ENCODE data around the gene TAF4. TPM values are rescaled to one million over a fixed set of nuclear protein-coding genes. Genes with fewer than 3 reads are reported as not detected.

Gene TAF4
- total and polyA plus RNA-seq, 2 donors (not counting 3 experiments of a cell fraction or from before 2014, with no cell fraction given), result 6.1 to 19.5 TPM

DNA sequence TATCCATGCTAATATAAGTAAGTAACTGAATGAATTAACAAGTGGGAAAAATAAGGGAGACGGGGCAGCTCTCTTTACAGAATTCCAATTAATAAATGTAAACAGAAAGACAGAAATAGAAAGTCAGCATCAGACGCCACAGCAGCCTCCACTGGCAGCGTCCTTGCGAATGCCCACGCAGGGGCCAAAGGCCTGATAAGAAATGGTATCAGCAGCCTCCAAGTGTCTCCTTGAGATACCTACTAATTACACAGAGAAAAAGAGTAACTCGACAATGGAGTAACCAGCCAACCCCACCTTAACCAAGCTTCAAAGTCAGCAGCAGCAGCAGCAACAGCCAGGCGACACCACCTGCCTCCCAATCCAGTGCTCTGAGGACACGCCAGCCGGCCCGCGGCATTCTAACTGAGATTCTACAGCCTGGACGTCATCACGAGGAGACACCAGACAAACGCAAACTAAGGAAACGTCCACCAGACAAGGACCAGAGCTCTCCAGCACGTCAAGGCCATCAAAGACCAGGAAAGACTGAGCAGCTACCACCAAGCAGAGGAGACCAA, 78.8 kb downstream of the TAF4 start:
- H4K20me1 ChIP-seq (replicated peaks; ENCODE audit: control insufficient read depth, extremely low read depth, insufficient read depth, low read length), result no peaks in the 10 kb centered on the region
- H3K4me3 ChIP-seq (replicated peaks in 1 of 3; ENCODE audit: insufficient read depth in 1 of 3, low read depth in 1 of 3, low read length in 3 of 3), result no peak overlapping the region
- no peak for FAIRE-seq
- no peak overlapping the region for H3K9ac ChIP-seq (replicated peaks; ENCODE audit: extremely low read depth, insufficient read depth, low read length)
- H2AFZ ChIP-seq (ENCODE audit: low read depth, low read length), result no peak overlapping the region
- TF ChIP-seq GATA2 (IDR thresholded peaks at IDR 0.05; ENCODE audit: insufficient read depth, insufficient read length, low read depth, low read length) (no peak), EZH2 (IDR thresholded peaks at IDR 0.05; ENCODE audit: borderline replicate concordance, low read depth, low read length, severe bottlenecking) (no peak), POLR2A (IDR thresholded peaks at IDR 0.05; ENCODE audit: low read depth, low read length) (no peak), FOS (IDR thresholded peaks at IDR 0.05; ENCODE audit: borderline replicate concordance, insufficient read depth, low read length) (no peak), MYC (IDR thresholded peaks at IDR 0.05; ENCODE audit: low read depth, low read length) (no peak), JUN (IDR thresholded peaks at IDR 0.05; ENCODE audit: borderline replicate concordance, insufficient read depth, insufficient read length, low read depth) (no peak), POLR2AphosphoS5 (IDR thresholded peaks at IDR 0.05; ENCODE audit: insufficient read depth, low read depth, low read length) (no peak)
- TF ChIP-seq, protein P1, sequence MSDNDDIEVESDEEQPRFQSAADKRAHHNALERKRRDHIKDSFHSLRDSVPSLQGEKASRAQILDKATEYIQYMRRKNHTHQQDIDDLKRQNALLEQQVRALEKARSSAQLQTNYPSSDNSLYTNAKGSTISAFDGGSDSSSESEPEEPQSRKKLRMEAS (IDR thresholded peaks at IDR 0.05; ENCODE audit: insufficient read depth, insufficient read length), result no peak
- TF ChIP-seq, protein P2, sequence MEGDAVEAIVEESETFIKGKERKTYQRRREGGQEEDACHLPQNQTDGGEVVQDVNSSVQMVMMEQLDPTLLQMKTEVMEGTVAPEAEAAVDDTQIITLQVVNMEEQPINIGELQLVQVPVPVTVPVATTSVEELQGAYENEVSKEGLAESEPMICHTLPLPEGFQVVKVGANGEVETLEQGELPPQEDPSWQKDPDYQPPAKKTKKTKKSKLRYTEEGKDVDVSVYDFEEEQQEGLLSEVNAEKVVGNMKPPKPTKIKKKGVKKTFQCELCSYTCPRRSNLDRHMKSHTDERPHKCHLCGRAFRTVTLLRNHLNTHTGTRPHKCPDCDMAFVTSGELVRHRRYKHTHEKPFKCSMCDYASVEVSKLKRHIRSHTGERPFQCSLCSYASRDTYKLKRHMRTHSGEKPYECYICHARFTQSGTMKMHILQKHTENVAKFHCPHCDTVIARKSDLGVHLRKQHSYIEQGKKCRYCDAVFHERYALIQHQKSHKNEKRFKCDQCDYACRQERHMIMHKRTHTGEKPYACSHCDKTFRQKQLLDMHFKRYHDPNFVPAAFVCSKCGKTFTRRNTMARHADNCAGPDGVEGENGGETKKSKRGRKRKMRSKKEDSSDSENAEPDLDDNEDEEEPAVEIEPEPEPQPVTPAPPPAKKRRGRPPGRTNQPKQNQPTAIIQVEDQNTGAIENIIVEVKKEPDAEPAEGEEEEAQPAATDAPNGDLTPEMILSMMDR (IDR thresholded peaks at IDR 0.05; ENCODE audit: extremely low read depth in 1 of 2, insufficient read depth in 1 of 2, low read depth in 1 of 2, low read length in 2 of 2), result no peak
- intact Hi-C loops (cut with micrococcal nuclease), result no loop called here
- H3K27me3 ChIP-seq (ENCODE audit: control insufficient read depth in 2 of 2, insufficient read depth in 2 of 2, low read length in 2 of 2), result no peaks in the 10 kb centered on the region
- H3K79me2 ChIP-seq (ENCODE audit: control insufficient read depth, insufficient read depth, low read length), result no peaks in the 10 kb centered on the region
- ChIA-PET POLR2A (no interaction called here), CTCF (no interaction called here)
- H3K27ac ChIP-seq (ENCODE audit: insufficient read depth, low read depth, low read length), result no peak overlapping the region
- no peaks in the 10 kb centered on the region for H3K9me3 ChIP-seq (replicated peaks; ENCODE audit: control insufficient read depth, insufficient read depth, low read length)
- BruUV-seq (replicated peaks), result no TSS peak
- peaks cover 0 to 14% of the 10 kb centered on the region in 2 experiments for H3K36me3 ChIP-seq (ENCODE audit: control insufficient read depth in 2 of 2, extremely low read depth in 1 of 2, insufficient read depth in 2 of 2, low read length in 2 of 2)
- no peak for DNase-seq (ENCODE audit: low read depth, low spot score)
- H3K4me2 ChIP-seq (ENCODE audit: insufficient read depth, low read length), result no peak overlapping the region
- dilution Hi-C loops (cut with MboI; ENCODE audit: extremely low pct_ligation_motif_present, low sequenced_read_pairs), result no loop called here
- no peaks in the 10 kb centered on the region for H3K9me1 ChIP-seq (replicated peaks; ENCODE audit: control insufficient read depth, extremely low read depth, insufficient read depth, low read length)
- no peaks in the 10 kb centered on the region for H3K4me1 ChIP-seq (ENCODE audit: control insufficient read depth, extremely low read depth, insufficient read depth, low read length)

Measured in endothelial cell of umbilical vein (primary cell).